ENCODE results near the gene TXLNG.

DNA sequence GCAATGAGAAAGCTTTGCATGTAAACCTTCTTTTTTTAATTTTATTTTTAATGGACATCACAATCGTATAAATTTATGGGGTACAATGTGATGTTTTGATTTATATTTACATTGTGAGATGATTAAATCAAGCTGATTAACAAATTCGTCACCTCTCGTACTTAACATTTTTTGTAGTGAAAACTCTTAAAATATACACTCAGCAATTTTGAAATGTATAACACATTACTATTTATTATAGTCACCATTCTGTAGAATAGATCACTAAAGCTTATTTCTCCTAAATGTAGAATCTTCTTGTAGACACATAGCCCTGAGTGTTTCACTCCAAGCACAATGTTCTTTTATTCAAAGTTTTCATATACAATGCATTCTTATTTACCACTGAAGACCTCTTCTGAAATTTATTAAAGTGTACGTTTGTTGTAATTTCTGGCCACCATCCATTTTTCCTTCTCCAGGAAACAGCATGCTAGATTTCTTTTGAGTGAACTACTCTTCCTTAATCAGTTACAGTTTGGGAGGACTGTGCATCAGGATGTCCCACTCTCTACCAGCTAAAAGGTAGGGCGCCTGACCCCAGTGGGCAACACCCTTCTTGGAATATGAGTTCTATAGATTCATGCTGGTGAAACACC, 88.3 kb downstream of the TXLNG start:
- TF ChIP-seq POLR2A (IDR thresholded peaks at IDR 0.05) = no peak
- TF ChIP-seq, protein P1, sequence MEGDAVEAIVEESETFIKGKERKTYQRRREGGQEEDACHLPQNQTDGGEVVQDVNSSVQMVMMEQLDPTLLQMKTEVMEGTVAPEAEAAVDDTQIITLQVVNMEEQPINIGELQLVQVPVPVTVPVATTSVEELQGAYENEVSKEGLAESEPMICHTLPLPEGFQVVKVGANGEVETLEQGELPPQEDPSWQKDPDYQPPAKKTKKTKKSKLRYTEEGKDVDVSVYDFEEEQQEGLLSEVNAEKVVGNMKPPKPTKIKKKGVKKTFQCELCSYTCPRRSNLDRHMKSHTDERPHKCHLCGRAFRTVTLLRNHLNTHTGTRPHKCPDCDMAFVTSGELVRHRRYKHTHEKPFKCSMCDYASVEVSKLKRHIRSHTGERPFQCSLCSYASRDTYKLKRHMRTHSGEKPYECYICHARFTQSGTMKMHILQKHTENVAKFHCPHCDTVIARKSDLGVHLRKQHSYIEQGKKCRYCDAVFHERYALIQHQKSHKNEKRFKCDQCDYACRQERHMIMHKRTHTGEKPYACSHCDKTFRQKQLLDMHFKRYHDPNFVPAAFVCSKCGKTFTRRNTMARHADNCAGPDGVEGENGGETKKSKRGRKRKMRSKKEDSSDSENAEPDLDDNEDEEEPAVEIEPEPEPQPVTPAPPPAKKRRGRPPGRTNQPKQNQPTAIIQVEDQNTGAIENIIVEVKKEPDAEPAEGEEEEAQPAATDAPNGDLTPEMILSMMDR (IDR thresholded peaks at IDR 0.05) = no peak
